Measurements from ENCODE around the gene SEC16B.

SEC16B gene

GRCh38 chr1:177897998-177898654 lies 71.7 kb downstream of the SEC16B start:
- no peak for DNase-seq

- no peak for DNase-seq
Observed at GRCh38 chr1:177897281-177897997, 72.4 kb downstream of the SEC16B start.

Data from NK-92 treated with Interleukin-12 subunit alpha and Interleukin-12 subunit beta, amount 100 ng/mL, for 24 hours (cell line).